Frontal cortex (tissue), 4 donors: ENCODE data around the gene ACER2. TPM values are rescaled to one million over a fixed set of nuclear protein-coding genes. Genes with fewer than 3 reads are reported as not detected.
"Not testable (repeated sequence)": the region's sequence is repeated elsewhere in the genome, so short reads cannot be mapped to it uniquely, and the experiment has no call there.

Experiments
- DNase-seq, 2 donors: peaks; one replicate each; pipeline ENCODE4 v3.0.0; 2012; ENCODE audit warnings: low spot score in 2 of 2
- FAIRE-seq: peaks from 2 replicates; lab custom pipeline; 2012; peaks lifted over from hg19 to GRCh38; lab: Jason Lieb, UNC
- total RNA-seq: library from RNA; depleted of rRNA; stranded (reverse); fragments of >200 nt; gene quantifications from one replicate; pipeline ENCODE4 v1.2.3, GENCODE V29; 2014
- donor health status: control.
- donor health status: control.
- donor health status: control.

ACER2 gene
- total RNA-seq: 11.0 TPM

GRCh38 chr9:19408693-19409400, at the start of gene ACER2:
Gene ACER2, plus strand, starts transcription at chr9:19409009. Its CDS starts 76 bp downstream, at chr9:19409085.
- DNase-seq: peak; percentile 81 to 93
- FAIRE-seq: no peak

DNA sequence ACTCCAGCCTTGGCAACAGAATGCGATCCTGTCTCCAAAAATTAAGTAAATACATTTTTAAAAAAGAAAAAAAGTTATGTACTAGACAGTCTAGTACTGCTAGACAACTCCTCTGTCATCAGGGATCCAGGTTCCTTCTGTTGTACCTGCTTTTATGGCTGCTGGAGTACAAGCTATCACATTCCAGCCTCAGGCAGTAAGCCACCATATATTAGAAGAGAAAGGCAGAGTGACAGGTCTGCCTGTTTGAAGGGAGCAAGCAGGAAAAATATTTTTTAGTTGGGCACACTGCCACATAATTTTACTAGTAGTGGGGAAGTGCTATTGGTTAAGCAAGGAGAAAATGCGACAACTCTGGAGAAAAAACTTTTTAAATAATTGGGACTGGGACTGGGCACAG, 39.7 kb upstream of the ACER2 start:
- no peak for DNase-seq
- no peak for FAIRE-seq

DNA sequence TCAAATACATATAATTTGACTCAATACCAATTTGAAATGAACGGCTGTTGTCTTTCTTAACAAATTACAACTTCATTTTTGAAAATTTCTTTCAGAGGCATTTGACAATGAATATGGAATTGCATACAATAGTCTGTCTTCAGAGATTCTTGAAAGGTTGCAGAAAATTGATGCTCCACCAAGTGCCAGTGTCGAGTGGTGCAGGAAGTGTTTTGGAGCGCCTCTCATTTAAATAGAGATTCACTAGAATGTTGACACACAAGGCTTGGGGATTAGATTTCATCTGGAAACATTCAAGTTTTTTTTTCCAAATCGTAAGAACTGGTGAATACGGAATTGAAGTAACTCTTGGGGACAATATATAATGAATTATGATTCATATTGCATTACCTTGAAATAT, 36.9 kb upstream of the ACER2 start:
- FAIRE-seq (no peak), DNase-seq (no peak)

GRCh38 chr9:19372567-19372966, 36.2 kb upstream of the ACER2 start:
- no peak for FAIRE-seq
- DNase-seq: no peak

DNA sequence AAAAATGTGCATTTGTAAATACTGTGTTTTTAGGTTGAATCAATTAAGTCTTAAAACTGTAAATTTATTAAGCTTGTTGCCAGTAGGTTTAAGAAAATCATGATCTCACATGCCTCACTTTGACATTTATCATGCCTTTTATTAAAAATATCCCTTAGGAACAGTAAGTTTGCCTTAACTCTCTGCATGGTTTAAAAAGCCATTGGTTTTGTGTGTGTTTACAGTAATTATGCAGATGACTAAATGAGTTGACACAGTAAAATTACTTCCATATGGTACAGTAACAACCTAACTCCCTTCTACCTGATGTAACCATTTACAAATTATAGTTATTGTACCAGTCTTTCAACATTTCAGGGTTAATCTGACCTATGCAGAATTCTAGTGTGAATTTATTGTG, 35.3 kb upstream of the ACER2 start:
- FAIRE-seq (no peak), DNase-seq (no peak)

- no peak for DNase-seq
- no peak for FAIRE-seq
Observed at GRCh38 chr9:19375538-19375937, 33.3 kb upstream of the ACER2 start.

DNA sequence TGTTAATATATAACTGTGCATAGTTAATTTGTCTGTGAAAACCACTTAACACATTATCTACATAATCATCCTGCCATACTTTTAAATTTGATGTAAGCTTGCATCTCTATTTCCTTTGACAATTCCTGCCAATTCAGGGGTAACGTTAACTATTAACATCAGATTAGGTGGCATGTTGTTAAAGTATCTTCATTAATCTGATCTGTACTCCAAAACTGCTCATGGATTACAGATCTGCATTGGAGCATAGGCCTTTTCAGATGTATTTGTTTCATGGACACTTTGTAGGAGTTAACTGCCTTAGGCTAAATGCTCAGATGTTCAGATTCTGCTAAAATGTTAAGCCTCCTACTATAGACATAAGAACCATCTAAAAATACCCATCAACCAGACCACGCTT, 31.9 kb upstream of the ACER2 start:
- no peak for DNase-seq
- FAIRE-seq: no peak

GRCh38 chr9:19378164-19378563, 30.6 kb upstream of the ACER2 start:
- FAIRE-seq (no peak), DNase-seq (no peak)

DNA sequence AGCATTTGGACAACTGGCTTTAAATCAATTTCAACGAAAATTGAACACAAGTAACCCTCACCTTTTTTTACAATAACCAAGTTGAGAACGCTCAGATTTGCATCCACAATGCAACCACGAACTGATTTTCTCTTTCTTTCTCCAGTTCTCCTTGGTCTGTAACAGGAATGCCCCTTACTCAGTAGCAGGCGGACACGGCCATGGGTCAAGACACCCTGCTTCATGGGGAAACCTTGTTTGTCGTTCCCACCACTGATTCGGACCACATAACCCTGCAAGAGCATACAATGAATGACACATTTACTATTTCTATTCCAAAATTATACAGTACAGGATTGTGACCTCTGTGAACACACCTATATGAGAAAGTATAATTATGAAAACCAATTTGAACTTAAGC, 30.2 kb upstream of the ACER2 start:
- FAIRE-seq (no peak), DNase-seq (no peak)

DNA sequence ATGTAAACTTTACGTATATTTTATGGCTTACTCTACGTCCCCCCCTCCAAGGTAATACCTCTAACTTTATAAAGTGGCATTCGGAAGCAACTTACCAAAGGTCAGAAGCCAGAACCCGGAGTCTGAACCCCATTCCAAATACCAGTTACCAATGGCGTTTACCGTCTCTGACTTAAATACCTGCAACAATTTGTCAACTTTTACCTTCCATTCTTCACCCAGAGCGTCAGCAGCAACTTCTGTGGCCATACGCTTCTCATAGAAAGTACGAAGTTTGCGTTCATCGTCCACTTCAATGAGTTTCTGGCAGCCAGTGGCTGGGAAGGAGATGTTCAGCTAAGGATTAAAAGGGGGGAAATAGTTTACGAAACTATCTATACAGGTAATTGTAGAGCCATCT, 29.5 kb upstream of the ACER2 start:
- FAIRE-seq: no peak
- no peak for DNase-seq

GRCh38 chr9:19379697-19380046, 29.1 kb upstream of the ACER2 start:
- DNase-seq (peak in 1 of 2 donors; percentile 19), FAIRE-seq (no peak)

- FAIRE-seq: no peak
- no peak for DNase-seq
Observed at GRCh38 chr9:19380826-19381075, 28.1 kb upstream of the ACER2 start.

- no peak for FAIRE-seq
- no peak for DNase-seq
Observed at GRCh38 chr9:19381656-19382055, 27.2 kb upstream of the ACER2 start.

GRCh38 chr9:19385212-19385611, 23.6 kb upstream of the ACER2 start:
- DNase-seq, FAIRE-seq: not testable (repeated sequence)

- DNase-seq: no peak
- FAIRE-seq: no peak
Observed at GRCh38 chr9:19385786-19386501, 22.9 kb upstream of the ACER2 start.

GRCh38 chr9:19386502-19387044, 22.2 kb upstream of the ACER2 start:
- no peak for FAIRE-seq
- no peak for DNase-seq

- DNase-seq (no peak), FAIRE-seq (no peak)
Observed at GRCh38 chr9:19387317-19387716, 21.5 kb upstream of the ACER2 start.

GRCh38 chr9:19389539-19389938, 19.3 kb upstream of the ACER2 start:
- not testable (repeated sequence) for DNase-seq, FAIRE-seq

DNA sequence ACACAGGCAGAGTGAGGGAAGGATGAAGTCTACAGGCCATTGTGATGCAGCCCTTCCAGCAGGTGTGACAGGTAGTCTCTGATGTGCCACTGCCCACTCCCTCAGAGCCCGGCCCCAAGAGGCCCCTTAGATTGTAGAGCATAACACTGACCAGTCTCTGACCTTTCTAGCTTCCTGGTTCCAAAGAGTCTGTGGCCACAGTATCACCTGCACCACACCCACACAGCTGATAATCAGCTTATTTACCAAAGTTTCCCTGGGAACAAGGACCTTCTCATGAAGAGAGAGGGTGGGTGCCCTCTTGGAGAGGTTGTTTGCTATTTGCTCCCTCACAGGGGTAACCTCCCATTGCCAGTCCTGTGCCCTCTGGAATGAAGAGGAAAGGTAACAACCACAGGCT, 11.0 kb upstream of the ACER2 start:
- FAIRE-seq (no peak), DNase-seq (no peak)

DNA sequence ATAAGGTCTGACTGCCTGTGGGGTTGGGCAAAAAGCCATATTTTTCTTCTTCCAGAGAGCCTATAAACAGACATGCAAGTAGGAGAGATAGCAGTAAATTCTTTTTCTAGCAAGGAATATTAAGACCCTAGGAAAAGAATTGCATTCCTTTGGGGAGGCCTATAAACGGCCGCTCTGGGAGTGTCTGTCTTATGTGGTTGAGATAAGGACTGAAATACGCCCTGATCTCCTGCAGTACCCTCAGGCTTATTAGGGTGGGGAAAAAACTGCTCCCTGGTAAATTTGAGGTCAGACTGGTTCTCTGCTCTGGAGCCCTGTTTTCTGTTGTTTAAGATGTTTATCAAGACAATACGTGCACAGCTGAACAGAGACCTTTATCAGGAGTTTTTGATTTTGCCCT, 5.6 kb upstream of the ACER2 start:
- FAIRE-seq, DNase-seq: not testable (repeated sequence)

DNA sequence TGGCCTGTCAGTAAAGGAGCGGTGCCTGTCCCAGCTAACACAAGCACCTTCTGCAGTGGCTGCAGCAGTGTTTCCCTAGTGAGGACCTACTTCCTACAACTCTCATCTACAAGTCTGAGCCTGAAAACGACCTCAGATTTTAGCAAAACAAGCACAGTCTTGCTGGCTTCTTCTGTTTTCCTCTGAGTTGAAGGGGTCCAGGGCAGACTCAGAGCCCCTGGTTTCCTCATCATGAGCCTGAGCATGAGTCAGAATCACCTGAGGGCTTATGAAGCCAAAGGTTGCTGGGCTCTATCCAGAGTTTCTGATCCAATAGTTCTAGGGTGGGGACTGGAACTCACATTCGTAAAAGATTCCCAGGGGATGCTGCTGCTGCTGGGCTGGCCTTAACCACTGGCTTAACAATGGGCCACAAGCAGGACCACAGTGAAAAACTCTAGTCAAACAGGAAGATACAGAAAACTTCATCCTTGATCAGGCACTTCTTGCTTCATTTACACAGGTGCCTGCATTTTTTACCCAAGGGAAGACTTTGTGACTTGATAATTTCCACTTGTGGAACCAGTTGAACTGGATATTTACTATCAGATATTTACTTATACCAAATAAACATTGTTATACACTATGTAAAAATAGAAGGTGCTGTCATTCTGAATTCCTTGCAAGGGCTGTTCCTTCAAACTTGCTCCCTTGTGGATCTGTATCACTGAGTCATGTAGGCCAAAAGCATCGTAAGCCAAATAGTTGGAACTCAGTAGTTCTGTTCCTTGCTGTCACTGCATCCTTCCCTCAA, 4.3 kb upstream of the ACER2 start:
- DNase-seq: no peak
- no peak for FAIRE-seq
